Right lobe of liver (tissue), 4 donors: Measurements from ENCODE around the gene SCN2A.

Experiments used
- POLR2A ChIP-seq: fragments of 450-650 bp; IDR thresholded peaks from one replicate; pipeline ENCODE4 v1.6.1; 2017; ENCODE audit warnings: antibody characterized with exemption, mild to moderate bottlenecking
- TF ChIP-seq, protein P1 (sequence below), 4 donors: fragments of 200-600 bp in 3 of 4; fragments of 450-650 bp in 1 of 4; IDR thresholded peaks; one replicate each; pipeline versions ENCODE4 v1.5.1 to v1.8.0; 2016 to 2022; ENCODE audit warnings: antibody characterized with exemption in 4 of 4, mild to moderate bottlenecking in 2 of 4
- donor health status: DM: no; HTN: no; CAD: no.
- donor health status: DM: no; HTN: no; CAD: no.
- donor health status: DM: no; HTN: yes; CAD: no.

DNA sequence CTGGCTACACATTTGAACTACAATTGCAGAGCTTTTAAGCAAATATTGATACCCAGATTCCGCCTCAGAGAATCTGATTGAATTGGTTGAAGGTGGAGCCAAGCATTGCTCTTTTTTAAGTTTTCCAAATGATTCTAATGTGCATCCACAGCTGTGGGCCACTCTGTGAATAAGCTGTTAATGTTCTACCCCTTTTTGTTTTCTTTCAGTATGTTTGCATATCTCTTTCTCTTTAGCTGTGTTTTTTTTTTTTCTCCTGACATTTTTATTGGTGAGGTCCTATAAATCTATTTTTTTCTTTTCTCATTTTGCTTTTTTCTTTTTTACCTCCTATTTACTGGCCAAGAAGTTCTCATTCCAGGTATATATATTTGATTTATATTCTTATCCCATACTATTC, 41.9 kb upstream of the SCN2A start:
- no peak for TF ChIP-seq POLR2A
- TF ChIP-seq, protein P1, sequence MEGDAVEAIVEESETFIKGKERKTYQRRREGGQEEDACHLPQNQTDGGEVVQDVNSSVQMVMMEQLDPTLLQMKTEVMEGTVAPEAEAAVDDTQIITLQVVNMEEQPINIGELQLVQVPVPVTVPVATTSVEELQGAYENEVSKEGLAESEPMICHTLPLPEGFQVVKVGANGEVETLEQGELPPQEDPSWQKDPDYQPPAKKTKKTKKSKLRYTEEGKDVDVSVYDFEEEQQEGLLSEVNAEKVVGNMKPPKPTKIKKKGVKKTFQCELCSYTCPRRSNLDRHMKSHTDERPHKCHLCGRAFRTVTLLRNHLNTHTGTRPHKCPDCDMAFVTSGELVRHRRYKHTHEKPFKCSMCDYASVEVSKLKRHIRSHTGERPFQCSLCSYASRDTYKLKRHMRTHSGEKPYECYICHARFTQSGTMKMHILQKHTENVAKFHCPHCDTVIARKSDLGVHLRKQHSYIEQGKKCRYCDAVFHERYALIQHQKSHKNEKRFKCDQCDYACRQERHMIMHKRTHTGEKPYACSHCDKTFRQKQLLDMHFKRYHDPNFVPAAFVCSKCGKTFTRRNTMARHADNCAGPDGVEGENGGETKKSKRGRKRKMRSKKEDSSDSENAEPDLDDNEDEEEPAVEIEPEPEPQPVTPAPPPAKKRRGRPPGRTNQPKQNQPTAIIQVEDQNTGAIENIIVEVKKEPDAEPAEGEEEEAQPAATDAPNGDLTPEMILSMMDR (IDR thresholded peaks at IDR 0.05) = no peak
